HepG2 (cell line): Measurements from ENCODE around the gene DLL4. TPM values are rescaled to one million over a fixed set of nuclear protein-coding genes. Genes with fewer than 3 reads are reported as not detected.

Experiments used
- AKNA ChIP-seq: sonication (generic); formaldehyde crosslinking; IDR thresholded peaks from 2 replicates; pipeline ENCODE4 v1.4.0; 2020; ENCODE audit warnings: missing genetic modification reagents, borderline replicate concordance
- ATF7-NPFF ChIP-seq: sonication (generic); formaldehyde crosslinking; IDR thresholded peaks from 2 replicates; pipeline ENCODE4 v1.8.1; 2023; ENCODE audit warnings: mild to moderate bottlenecking, low read depth, missing genetic modification reagents, moderate library complexity
- CENPT ChIP-seq: sonication (generic); formaldehyde crosslinking; IDR thresholded peaks from 2 replicates; pipeline ENCODE4 v1.8.0; 2022; ENCODE audit warnings: low read depth, mild to moderate bottlenecking, moderate library complexity, missing genetic modification reagents
- GATAD2A ChIP-seq: IDR thresholded peaks from 2 replicates; pipeline ENCODE4 v1.6.1; 2016
- HNF4A ChIP-seq: sonication (generic); formaldehyde crosslinking; IDR thresholded peaks from 2 replicates; pipeline ENCODE4 v1.4.0; 2020; ENCODE audit warnings: missing genetic modification reagents
- MAFK ChIP-seq, 2 experiments: IDR thresholded peaks in 1 of 2; conservative IDR thresholded peaks in 1 of 2; 2 replicates each; pipeline ENCODE4 v1.6.1; 2011; ENCODE audit warnings: improper control_type of control experiment in 2 of 2, low read length in 2 of 2
- MXD4 ChIP-seq: IDR thresholded peaks from 2 replicates; pipeline ENCODE4 v1.6.1; 2016; ENCODE audit warnings: mild to moderate bottlenecking, missing biosample characterization, missing genetic modification reagents
- SP4 ChIP-seq: sonication (generic); formaldehyde crosslinking; IDR thresholded peaks from 2 replicates; pipeline ENCODE4 v1.8.1; 2023; ENCODE audit warnings: mild to moderate bottlenecking, missing genetic modification reagents
- ZFP91 ChIP-seq: sonication (generic); formaldehyde crosslinking; IDR thresholded peaks from 2 replicates; pipeline ENCODE4 v1.9.0; 2022; ENCODE audit warnings: missing genetic modification reagents, mild to moderate bottlenecking, borderline replicate concordance
- ZFY ChIP-seq: sonication (generic); formaldehyde crosslinking; IDR thresholded peaks from 2 replicates; pipeline ENCODE4 v1.4.0; 2020; ENCODE audit warnings: missing genetic modification reagents
- ZNF251 ChIP-seq: sonication (generic); formaldehyde crosslinking; IDR thresholded peaks from 2 replicates; pipeline ENCODE4 v1.9.0; 2021; ENCODE audit warnings: mild to moderate bottlenecking, missing genetic modification reagents
- ZNF331 ChIP-seq: sonication (generic); formaldehyde crosslinking; IDR thresholded peaks from 2 replicates; pipeline ENCODE4 v1.4.0; 2020; ENCODE audit warnings: missing genetic modification reagents
- ZNF773 ChIP-seq: sonication (generic); formaldehyde crosslinking; IDR thresholded peaks from 2 replicates; pipeline ENCODE4 v1.4.0; 2020; ENCODE audit warnings: missing genetic modification reagents, borderline replicate concordance
- polyA plus RNA-seq, 8 experiments: library from polyadenylated mRNA; depleted of rRNA in 3 of 8; stranded (reverse) in 7 of 8; unstranded in 1 of 8; fragments of >200 nt; fragmentation: Illumina TruSeq in 4 of 8; extraction: Trizol in 4 of 8; gene quantifications; 2 replicates each; pipeline versions ENCODE4 v1.2.1 to v1.2.3, GENCODE V29; 2011 to 2016; ENCODE audit warnings: low read depth in 4 of 8, missing spikeins in 1 of 8, mixed read lengths in 1 of 8; ENCODE audit not compliant: insufficient read depth in 1 of 8
- total RNA-seq, 5 experiments: library from RNA; depleted of rRNA; stranded (reverse); fragments of >200 nt; fragmentation: Illumina TruSeq; extraction: Trizol; gene quantifications; 2 replicates each; pipeline ENCODE4 v1.2.3, GENCODE V29; 2016; ENCODE audit warnings: low read depth in 1 of 5
- TF ChIP-seq, protein P1 (sequence below): sonication (generic); formaldehyde crosslinking; IDR thresholded peaks from 2 replicates; pipeline ENCODE4 v1.5.1; 2020; ENCODE audit warnings: missing genetic modification reagents, mild to moderate bottlenecking, borderline replicate concordance
- TF ChIP-seq, protein P2 (sequence below): sonication (generic); formaldehyde crosslinking; IDR thresholded peaks from 2 replicates; pipeline ENCODE4 v1.4.0; 2020; ENCODE audit warnings: missing genetic modification reagents
- TF ChIP-seq, protein P3 (sequence below): sonication (generic); formaldehyde crosslinking; IDR thresholded peaks from 2 replicates; pipeline ENCODE4 v1.4.0; 2020; ENCODE audit warnings: missing genetic modification reagents

DLL4 gene
- total and polyA plus RNA-seq, 2 of the 13 experiments (the other 11 are each of a cell fraction or from before 2014, with no cell fraction given): 0.20 to 0.25 TPM

GRCh38 chr15:40906991-40907802 is 21.9 kb upstream of the DLL4 start (continued):
- TF ChIP-seq SP4 (CRISPR knock-in tag): no peak
- no peak for TF ChIP-seq ATF7-NPFF
- TF ChIP-seq HNF4A: 0 out of 2 replicates have a peak, but pooled peaks have one; percentile 16
- no peak for TF ChIP-seq ZNF251 (CRISPR knock-in tag)
- 0 out of 2 replicates have a peak, but pooled peaks have one; percentile 21 for TF ChIP-seq ZNF773 (CRISPR knock-in tag)
- TF ChIP-seq ZFP91 (CRISPR knock-in tag): peak; percentile 42; the same call in 1 of the 2 replicates
- TF ChIP-seq ZFY (CRISPR knock-in tag): no peak
- TF ChIP-seq, protein P1, sequence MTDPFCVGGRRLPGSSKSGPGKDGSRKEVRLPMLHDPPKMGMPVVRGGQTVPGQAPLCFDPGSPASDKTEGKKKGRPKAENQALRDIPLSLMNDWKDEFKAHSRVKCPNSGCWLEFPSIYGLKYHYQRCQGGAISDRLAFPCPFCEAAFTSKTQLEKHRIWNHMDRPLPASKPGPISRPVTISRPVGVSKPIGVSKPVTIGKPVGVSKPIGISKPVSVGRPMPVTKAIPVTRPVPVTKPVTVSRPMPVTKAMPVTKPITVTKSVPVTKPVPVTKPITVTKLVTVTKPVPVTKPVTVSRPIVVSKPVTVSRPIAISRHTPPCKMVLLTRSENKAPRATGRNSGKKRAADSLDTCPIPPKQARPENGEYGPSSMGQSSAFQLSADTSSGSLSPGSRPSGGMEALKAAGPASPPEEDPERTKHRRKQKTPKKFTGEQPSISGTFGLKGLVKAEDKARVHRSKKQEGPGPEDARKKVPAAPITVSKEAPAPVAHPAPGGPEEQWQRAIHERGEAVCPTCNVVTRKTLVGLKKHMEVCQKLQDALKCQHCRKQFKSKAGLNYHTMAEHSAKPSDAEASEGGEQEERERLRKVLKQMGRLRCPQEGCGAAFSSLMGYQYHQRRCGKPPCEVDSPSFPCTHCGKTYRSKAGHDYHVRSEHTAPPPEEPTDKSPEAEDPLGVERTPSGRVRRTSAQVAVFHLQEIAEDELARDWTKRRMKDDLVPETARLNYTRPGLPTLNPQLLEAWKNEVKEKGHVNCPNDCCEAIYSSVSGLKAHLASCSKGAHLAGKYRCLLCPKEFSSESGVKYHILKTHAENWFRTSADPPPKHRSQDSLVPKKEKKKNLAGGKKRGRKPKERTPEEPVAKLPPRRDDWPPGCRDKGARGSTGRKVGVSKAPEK (CRISPR knock-in tag): 0 out of 2 replicates have a peak, but pooled peaks have one; percentile 20
- no peak for TF ChIP-seq MAFK (conservative IDR thresholded peaks at IDR 0.05 in 1 of 2, IDR thresholded peaks at IDR 0.05 in 1 of 2; ENCODE audit: low read length in 2 of 2)
- TF ChIP-seq, protein P2, sequence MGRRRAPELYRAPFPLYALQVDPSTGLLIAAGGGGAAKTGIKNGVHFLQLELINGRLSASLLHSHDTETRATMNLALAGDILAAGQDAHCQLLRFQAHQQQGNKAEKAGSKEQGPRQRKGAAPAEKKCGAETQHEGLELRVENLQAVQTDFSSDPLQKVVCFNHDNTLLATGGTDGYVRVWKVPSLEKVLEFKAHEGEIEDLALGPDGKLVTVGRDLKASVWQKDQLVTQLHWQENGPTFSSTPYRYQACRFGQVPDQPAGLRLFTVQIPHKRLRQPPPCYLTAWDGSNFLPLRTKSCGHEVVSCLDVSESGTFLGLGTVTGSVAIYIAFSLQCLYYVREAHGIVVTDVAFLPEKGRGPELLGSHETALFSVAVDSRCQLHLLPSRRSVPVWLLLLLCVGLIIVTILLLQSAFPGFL: no peak
- TF ChIP-seq, protein P3, sequence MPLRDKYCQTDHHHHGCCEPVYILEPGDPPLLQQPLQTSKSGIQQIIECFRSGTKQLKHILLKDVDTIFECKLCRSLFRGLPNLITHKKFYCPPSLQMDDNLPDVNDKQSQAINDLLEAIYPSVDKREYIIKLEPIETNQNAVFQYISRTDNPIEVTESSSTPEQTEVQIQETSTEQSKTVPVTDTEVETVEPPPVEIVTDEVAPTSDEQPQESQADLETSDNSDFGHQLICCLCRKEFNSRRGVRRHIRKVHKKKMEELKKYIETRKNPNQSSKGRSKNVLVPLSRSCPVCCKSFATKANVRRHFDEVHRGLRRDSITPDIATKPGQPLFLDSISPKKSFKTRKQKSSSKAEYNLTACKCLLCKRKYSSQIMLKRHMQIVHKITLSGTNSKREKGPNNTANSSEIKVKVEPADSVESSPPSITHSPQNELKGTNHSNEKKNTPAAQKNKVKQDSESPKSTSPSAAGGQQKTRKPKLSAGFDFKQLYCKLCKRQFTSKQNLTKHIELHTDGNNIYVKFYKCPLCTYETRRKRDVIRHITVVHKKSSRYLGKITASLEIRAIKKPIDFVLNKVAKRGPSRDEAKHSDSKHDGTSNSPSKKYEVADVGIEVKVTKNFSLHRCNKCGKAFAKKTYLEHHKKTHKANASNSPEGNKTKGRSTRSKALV (CRISPR knock-in tag): no peak
- TF ChIP-seq MXD4 (CRISPR knock-in tag): no peak
- no peak for TF ChIP-seq AKNA
- 0 out of 2 replicates have a peak, but pooled peaks have one; percentile 13 for TF ChIP-seq GATAD2A (CRISPR knock-in tag)
- no peak for TF ChIP-seq CENPT (CRISPR knock-in tag)
- no peak for TF ChIP-seq ZNF331 (CRISPR knock-in tag)
